Esophagus squamous epithelium (tissue), 4 donors: Measurements from ENCODE around the gene PROSER2.

Experiments
- CTCF ChIP-seq, 6 experiments: fragments of 450-650 bp in 4 of 6; fragments of 200-600 bp in 2 of 6; sonication (generic) in 2 of 6; IDR thresholded peaks; one replicate each; pipeline ENCODE4 v1.5.1; 2016 to 2019; ENCODE audit warnings: antibody characterized with exemption in 6 of 6, mild to moderate bottlenecking in 4 of 6, moderate library complexity in 4 of 6
- POLR2A ChIP-seq, 4 donors: fragments of 450-650 bp; IDR thresholded peaks; one replicate each; pipeline ENCODE4 v1.6.1; 2017; ENCODE audit warnings: antibody characterized with exemption in 4 of 4, mild to moderate bottlenecking in 4 of 4, moderate library complexity in 3 of 4

DNA sequence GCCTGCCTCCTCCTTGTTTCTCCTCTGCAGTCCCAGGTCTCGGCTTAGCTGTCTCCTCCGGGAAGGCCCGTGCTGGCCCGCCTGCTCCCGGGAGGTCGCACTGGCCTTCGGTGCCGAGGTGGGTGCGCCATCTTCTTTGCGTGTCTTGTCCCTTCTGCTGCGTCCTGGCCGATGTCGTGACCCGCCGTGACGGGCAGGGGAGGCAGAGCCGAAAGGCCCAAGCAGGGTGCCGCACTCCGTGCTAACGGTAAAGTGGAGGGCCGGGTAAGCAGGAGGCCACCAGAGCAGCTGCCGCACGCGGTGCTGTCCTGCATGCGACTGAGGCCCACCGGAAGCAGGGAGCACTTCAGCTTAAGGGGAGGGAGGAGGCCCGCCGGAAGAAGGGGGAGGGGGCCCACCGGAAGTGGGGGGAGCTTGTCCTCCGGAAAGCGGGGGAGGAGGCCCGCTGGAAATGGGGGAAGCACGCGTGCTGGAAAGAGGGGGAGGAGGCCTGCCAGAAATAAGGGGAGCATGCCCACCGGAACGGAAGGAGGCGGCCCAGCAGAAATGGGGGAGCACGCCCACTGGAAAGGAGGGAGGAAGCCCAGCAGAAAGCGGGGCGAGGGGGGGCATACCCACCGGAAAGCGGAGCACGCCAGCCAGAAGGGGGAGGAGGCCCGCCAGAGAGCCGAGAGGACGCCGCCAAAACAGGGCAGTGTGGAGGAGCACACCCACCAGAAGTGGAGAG, 71.4 kb downstream of the PROSER2 start:
- no peak for TF ChIP-seq CTCF (IDR thresholded peaks at IDR 0.05)
- TF ChIP-seq POLR2A (IDR thresholded peaks at IDR 0.05), result no peak
